Pancreas (tissue), 10 donors: ENCODE data around the gene PIGP. TPM values are rescaled to one million over a fixed set of nuclear protein-coding genes. Genes with fewer than 3 reads are reported as not detected.
"Not testable (repeated sequence)": the region's sequence is repeated elsewhere in the genome, so short reads cannot be mapped to it uniquely, and the experiment has no call there.

Experiments
- ATAC-seq, 4 donors: fragments of 200-7000 bp; cut with Tn5 transposase; one replicate each; pipeline versions ENCODE4 v1.8.0 to v1.9.1; 2020; ENCODE audit warnings: mild to moderate bottlenecking in 4 of 4, moderate library complexity in 4 of 4
- DNase-seq, 6 donors: peaks; one replicate each; pipeline ENCODE4 v3.0.0-alpha.2; 2020
- FAIRE-seq: peaks from 2 replicates; lab custom pipeline; 2012; peaks lifted over from hg19 to GRCh38; lab: Jason Lieb, UNC
- H3K27ac ChIP-seq, 4 donors: fragments of 200-600 bp; sonication (generic); 1 replicate in 3 of 4; 2 replicates in 1 of 4; pipeline versions ENCODE4 v1.5.0 to v1.8.0; 2020
- H3K27me3 ChIP-seq, 4 donors: fragments of 200-600 bp; one replicate each; pipeline ENCODE4 v1.8.0; 2021
- H3K36me3 ChIP-seq, 3 donors: fragments of 200-600 bp; sonication (generic) in 1 of 3; one replicate each; pipeline versions ENCODE4 v1.5.0 to v1.8.0; 2020 to 2021
- H3K4me1 ChIP-seq, 3 donors: fragments of 200-600 bp; one replicate each; pipeline ENCODE4 v1.8.0; 2021
- H3K4me3 ChIP-seq, 4 donors: fragments of 200-600 bp; sonication (generic) in 2 of 4; one replicate each; pipeline versions ENCODE4 v1.5.0 to v1.8.0; 2020 to 2021
- H3K9me3 ChIP-seq, 4 donors: fragments of 200-600 bp; one replicate each; pipeline ENCODE4 v1.8.0; 2021
- CTCF ChIP-seq, 4 donors: fragments of 200-600 bp; sonication (generic) in 3 of 4; IDR thresholded peaks; one replicate each; pipeline versions ENCODE4 v1.5.0 to v1.8.0; 2021; ENCODE audit warnings: antibody characterized with exemption in 4 of 4
- WGBS, 2 donors: extraction: QIAGEN DNeasy Blood & Tissue Kit; methylation state at CpG; one replicate each; pipeline ENCODE4 v1.1.7; 2013; 5-methylcytosine and 5-hydroxymethylcytosine counted together
- intact Hi-C, 3 donors: fragments of 100-400 bp; cut with DNase I; formaldehyde crosslinking; loops; one replicate each; pipeline versions ENCODE4 v1.11.1 to v1.14.2; 2022
- polyA plus RNA-seq, 2 donors: library from polyadenylated mRNA; stranded (reverse); fragments of 200-250 nt; gene quantifications; one replicate each; pipeline ENCODE4 v1.2.3, GENCODE V29; 2013
- total RNA-seq, 6 donors: library from RNA; stranded (reverse); fragmentation: NEBNext Ultra II Directional in 4 of 6; extraction: Animal tissue kit (Norgen Biotek cat#: 25700) in 4 of 6; gene quantifications; one replicate each; pipeline versions ENCODE4 v1.2.1 to v1.2.4, GENCODE V29; 2021 to 2023
- donor health status: healthy with polysubstance abuse.
- donor health status: DM: no; HTN: no; CAD: no; lungs with moderate emphysema.
- donor health status: DM: no; HTN: no; CAD: no.
- donor health status: control.
- donor health status: control.
- donor health status: Bipolar disorder and iron deficiency.
- donor health status: DM: yes; HTN: yes; CAD: no.
- donor health status: DM: no; HTN: no; CAD: no.
- donor health status: DM: no; HTN: no; CAD: no.
- donor health status: DM: yes; HTN: yes; CAD: no.

Gene PIGP
- total and polyA plus RNA-seq, 8 donors = 14.8 to 29.3 (median 17.2) TPM

DNA sequence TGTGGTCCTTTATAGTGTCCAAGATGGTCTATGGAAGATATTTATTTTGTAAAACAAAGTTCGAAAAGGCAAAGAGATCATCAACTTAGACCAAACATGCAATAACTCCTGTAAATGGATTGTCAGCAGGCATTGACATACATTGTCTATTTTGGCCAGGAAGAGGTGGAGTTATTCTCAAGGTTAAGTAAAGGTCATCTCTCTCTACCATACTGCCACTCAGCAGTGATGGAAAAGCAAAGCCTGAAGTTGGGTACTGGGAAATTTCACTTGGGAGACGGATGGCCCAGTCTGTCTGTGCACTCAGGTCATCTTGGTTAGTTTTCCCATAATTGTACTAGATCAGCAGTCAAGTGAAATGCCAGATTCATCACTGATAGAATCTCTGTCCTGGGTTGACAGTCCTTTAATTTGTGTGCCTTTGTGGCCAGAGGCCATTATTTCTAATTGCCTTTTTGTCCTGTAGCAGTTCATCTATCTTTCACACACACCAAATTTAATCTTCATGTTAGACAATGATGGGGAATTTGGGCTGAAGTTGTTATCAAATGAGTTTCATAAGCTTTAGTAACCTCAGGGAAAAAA, 17.5 kb downstream of the PIGP start:
- ATAC-seq (no peak), FAIRE-seq (no peak), DNase-seq (no peak)
- H3K9me3 ChIP-seq = no peaks in the 10 kb centered on the region
- WGBS, 2 donors = 75 to 76% methylated on average over 2 of the region's 2 CpGs
- intact Hi-C loops = no loop called here
- no peaks in the 10 kb centered on the region for H3K27me3 ChIP-seq
- H3K4me1 ChIP-seq = no peaks in the 10 kb centered on the region
- TF ChIP-seq CTCF (IDR thresholded peaks at IDR 0.05) = no peak
- no peak overlapping the region for H3K27ac ChIP-seq
- H3K4me3 ChIP-seq = no peak overlapping the region
- H3K36me3 ChIP-seq = no peaks in the 10 kb centered on the region

DNA sequence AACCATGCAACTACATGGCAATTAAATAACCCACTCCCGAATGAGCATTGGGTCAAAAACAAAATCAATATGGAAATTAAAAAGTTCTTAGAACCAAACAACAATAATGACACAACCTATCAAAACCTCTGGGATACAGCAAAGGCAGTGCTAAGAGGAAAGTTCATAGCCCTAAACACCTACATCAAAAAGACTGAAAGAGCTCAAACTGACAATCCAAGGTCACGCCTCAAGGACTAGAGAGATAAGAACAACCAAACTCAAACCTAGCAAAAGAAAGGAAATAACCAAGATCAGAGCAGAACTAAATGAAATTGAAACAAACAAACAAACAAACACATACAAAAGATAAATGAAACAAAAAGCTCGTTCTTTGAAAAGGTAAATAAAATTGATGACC, 23.1 kb downstream of the PIGP start:
- H3K4me3 ChIP-seq, H3K36me3 ChIP-seq, FAIRE-seq, intact Hi-C loops, H3K4me1 ChIP-seq, H3K9me3 ChIP-seq, H3K27me3 ChIP-seq, DNase-seq, ATAC-seq, H3K27ac ChIP-seq: not testable (repeated sequence)
- 45 to 75% methylated on average over 3 of the region's 3 CpGs for WGBS, 2 donors

GRCh38 chr21:37047079-37047478, 25.8 kb downstream of the PIGP start:
- ATAC-seq = no peak
- intact Hi-C loops = no loop called here
- H3K9me3 ChIP-seq = no peaks in the 10 kb centered on the region
- WGBS, 2 donors = 87 to 91% methylated on average over 4 of the region's 4 CpGs
- no peak overlapping the region for H3K27ac ChIP-seq
- H3K4me1 ChIP-seq = no peaks in the 10 kb centered on the region
- no peaks in the 10 kb centered on the region for H3K27me3 ChIP-seq
- no peak overlapping the region for H3K4me3 ChIP-seq
- no peak for TF ChIP-seq CTCF (IDR thresholded peaks at IDR 0.05)
- no peak for FAIRE-seq
- no peak for DNase-seq
- no peaks in the 10 kb centered on the region for H3K36me3 ChIP-seq

DNA sequence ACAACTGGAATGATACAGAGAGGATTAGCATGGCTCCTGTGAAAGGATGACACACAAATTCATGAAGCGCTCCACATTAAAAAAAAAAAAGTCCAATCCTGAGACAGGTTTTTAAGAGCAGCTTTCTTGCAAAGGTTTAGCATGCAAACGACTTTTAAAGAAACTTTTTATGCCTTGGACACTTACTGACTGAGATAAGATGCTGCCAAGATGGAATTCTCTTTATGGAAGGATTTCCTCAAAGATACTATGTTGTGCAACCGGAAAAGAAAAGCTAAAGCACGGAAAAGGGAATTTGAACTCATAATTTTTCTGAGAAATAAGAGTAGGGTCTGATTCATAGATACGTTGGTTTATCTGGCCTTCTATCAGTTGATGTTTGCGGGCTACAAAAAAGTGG, 27.3 kb downstream of the PIGP start:
- Histone ChIP-seq H3K4me1 (no peaks in the 10 kb centered on the region), H3K27me3 (no peaks in the 10 kb centered on the region), H3K9me3 (no peaks in the 10 kb centered on the region), H3K27ac (no peak overlapping the region), H3K4me3 (no peak overlapping the region), H3K36me3 (no peaks in the 10 kb centered on the region)
- TF ChIP-seq CTCF (IDR thresholded peaks at IDR 0.05) = no peak
- DNase-seq (no peak), FAIRE-seq (no peak), ATAC-seq (no peak)
- 75 to 77% methylated on average over 6 of the region's 6 CpGs for WGBS, 2 donors
- intact Hi-C loops = no loop called here

DNA sequence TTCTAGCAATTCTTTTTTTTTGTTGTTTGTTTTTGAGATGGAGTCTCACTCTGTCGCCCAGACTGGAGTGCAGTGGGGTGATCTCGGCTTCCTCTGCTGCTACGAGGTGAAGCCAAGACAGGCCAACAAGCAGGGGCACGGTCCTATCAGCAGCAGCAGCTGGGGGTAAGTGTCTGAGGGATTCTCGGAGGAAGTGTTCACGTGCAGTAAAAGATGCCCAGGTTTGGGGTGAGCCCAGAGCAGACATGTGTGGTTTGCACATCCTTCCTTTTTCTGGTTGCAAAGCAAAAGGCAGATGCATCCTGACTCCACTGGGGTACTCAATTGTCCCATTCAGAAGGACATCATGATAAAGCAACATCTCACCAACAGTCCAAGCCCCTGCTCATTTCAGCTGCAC, 27.7 kb downstream of the PIGP start:
- TF ChIP-seq CTCF (IDR thresholded peaks at IDR 0.05) = no peak
- intact Hi-C loops = no loop called here
- no peak overlapping the region for H3K4me3 ChIP-seq
- no peak for FAIRE-seq
- no peaks in the 10 kb centered on the region for H3K9me3 ChIP-seq
- WGBS, 2 donors = 68 to 77% methylated on average over 6 of the region's 6 CpGs
- ATAC-seq = no peak
- H3K4me1 ChIP-seq = no peaks in the 10 kb centered on the region
- no peaks in the 10 kb centered on the region for H3K36me3 ChIP-seq
- DNase-seq = no peak
- H3K27me3 ChIP-seq = no peaks in the 10 kb centered on the region
- H3K27ac ChIP-seq = no peak overlapping the region
